Measurements from ENCODE around the gene KCTD11. TPM values are rescaled to one million over a fixed set of nuclear protein-coding genes. Genes with fewer than 3 reads are reported as not detected.

KCTD11 gene
- total and polyA plus RNA-seq, 2 of the 13 experiments (the other 11 are each of a cell fraction or from before 2014, with no cell fraction given) = 1.6 to 2.6 TPM

DNA sequence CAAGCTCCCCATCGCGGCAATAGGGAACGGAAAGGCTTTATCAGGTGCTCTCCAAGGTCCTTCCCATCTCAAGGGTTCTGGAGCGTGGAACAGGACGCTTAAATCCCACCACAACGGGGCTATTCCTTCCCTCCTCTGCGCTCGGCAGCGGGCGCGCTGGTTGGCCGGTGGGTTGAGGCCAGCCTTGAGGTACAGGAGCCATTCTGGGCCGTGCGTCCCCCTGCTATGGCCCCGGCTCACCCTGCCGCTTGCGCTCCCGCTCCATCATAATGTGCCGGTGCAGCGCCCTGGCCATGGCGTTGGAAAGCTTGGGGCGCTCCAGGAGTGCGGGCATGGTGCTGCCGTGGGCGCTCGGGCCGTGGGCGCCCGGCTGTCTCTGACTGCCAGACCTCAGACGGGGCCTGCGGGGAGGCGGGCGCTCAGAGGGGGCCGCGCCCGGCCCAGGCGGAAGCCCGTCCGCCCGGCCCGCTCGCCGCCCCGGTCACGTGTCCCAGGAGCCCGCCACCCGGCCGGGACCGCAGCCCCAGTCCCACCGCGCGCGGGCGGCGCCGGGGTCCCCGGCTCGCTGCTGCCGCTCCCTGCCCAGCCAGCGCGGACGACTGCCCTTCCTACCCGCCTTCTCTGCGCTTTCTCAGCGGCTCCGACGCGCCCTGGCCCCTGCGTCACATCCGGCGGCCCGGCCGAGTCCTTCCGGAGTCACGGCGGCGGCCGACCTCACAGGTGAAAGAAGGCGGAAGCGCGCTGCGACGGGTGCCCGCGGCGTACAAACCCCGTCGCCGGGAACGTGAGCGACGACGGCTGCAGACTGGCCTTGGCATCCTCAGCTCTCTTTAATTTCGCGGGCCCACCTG, 37.0 kb upstream of the KCTD11 start, which contains the start of gene GPS2 (continued):
- TF ChIP-seq ZNF670 (CRISPR knock-in tag; IDR thresholded peaks at IDR 0.05; ENCODE audit: borderline replicate concordance) (peak; percentile 80; the same call in 1 of the 2 replicates), PRMT3 (CRISPR knock-in tag; IDR thresholded peaks at IDR 0.05; ENCODE audit: borderline replicate concordance, low read depth) (no peak), ZNF337 (CRISPR knock-in tag; IDR thresholded peaks at IDR 0.05; ENCODE audit: borderline replicate concordance, low read depth) (no peak), FOXA1 (IDR thresholded peaks at IDR 0.05) (no peak), FOXA1 (CRISPR knock-in tag; IDR thresholded peaks at IDR 0.05) (no peak), SUZ12 (IDR thresholded peaks at IDR 0.05; ENCODE audit: low read depth, low read length) (no peak), ZNF44 (CRISPR knock-in tag; IDR thresholded peaks at IDR 0.05) (no peak; the same call in 1 of the 2 replicates), ZBTB7A (CRISPR knock-in tag; IDR thresholded peaks at IDR 0.05) (no peak), RBFOX2 (IDR thresholded peaks at IDR 0.05; ENCODE audit: low read depth, low read length) (peak; percentile 97), ZSCAN20 (CRISPR knock-in tag; IDR thresholded peaks at IDR 0.05; ENCODE audit: borderline replicate concordance) (no peak), ZNF232 (CRISPR knock-in tag; IDR thresholded peaks at IDR 0.05; ENCODE audit: borderline replicate concordance) (peak; percentile 21; the same call in 1 of the 2 replicates), TRIM24 (CRISPR knock-in tag; IDR thresholded peaks at IDR 0.05) (no peak), ZNF367 (CRISPR knock-in tag; IDR thresholded peaks at IDR 0.05; ENCODE audit: borderline replicate concordance) (0 out of 2 replicates have a peak, but pooled peaks have one; percentile 21), IRX3 (CRISPR knock-in tag; IDR thresholded peaks at IDR 0.05; ENCODE audit: borderline replicate concordance, low read depth) (peak; percentile 85; the same call in 1 of the 2 replicates), ZSCAN31 (CRISPR knock-in tag; IDR thresholded peaks at IDR 0.05; ENCODE audit: low read depth) (no peak)
- TF ChIP-seq, protein P1, sequence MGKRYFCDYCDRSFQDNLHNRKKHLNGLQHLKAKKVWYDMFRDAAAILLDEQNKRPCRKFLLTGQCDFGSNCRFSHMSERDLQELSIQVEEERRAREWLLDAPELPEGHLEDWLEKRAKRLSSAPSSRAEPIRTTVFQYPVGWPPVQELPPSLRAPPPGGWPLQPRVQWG (CRISPR knock-in tag; IDR thresholded peaks at IDR 0.05; ENCODE audit: borderline replicate concordance, low read depth) = no peak
- TF ChIP-seq, protein P2, sequence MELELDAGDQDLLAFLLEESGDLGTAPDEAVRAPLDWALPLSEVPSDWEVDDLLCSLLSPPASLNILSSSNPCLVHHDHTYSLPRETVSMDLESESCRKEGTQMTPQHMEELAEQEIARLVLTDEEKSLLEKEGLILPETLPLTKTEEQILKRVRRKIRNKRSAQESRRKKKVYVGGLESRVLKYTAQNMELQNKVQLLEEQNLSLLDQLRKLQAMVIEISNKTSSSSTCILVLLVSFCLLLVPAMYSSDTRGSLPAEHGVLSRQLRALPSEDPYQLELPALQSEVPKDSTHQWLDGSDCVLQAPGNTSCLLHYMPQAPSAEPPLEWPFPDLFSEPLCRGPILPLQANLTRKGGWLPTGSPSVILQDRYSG (CRISPR knock-in tag; IDR thresholded peaks at IDR 0.05) = no peak
- TF ChIP-seq, protein P3, sequence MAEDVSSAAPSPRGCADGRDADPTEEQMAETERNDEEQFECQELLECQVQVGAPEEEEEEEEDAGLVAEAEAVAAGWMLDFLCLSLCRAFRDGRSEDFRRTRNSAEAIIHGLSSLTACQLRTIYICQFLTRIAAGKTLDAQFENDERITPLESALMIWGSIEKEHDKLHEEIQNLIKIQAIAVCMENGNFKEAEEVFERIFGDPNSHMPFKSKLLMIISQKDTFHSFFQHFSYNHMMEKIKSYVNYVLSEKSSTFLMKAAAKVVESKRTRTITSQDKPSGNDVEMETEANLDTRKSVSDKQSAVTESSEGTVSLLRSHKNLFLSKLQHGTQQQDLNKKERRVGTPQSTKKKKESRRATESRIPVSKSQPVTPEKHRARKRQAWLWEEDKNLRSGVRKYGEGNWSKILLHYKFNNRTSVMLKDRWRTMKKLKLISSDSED (CRISPR knock-in tag; IDR thresholded peaks at IDR 0.05) = 0 out of 2 replicates have a peak, but pooled peaks have one; percentile 43
- TF ChIP-seq, protein P4, sequence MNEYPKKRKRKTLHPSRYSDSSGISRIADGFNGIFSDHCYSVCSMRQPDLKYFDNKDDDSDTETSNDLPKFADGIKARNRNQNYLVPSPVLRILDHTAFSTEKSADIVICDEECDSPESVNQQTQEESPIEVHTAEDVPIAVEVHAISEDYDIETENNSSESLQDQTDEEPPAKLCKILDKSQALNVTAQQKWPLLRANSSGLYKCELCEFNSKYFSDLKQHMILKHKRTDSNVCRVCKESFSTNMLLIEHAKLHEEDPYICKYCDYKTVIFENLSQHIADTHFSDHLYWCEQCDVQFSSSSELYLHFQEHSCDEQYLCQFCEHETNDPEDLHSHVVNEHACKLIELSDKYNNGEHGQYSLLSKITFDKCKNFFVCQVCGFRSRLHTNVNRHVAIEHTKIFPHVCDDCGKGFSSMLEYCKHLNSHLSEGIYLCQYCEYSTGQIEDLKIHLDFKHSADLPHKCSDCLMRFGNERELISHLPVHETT (CRISPR knock-in tag; conservative IDR thresholded peaks at IDR 0.05) = peak; percentile 96
- TF ChIP-seq, protein P5, sequence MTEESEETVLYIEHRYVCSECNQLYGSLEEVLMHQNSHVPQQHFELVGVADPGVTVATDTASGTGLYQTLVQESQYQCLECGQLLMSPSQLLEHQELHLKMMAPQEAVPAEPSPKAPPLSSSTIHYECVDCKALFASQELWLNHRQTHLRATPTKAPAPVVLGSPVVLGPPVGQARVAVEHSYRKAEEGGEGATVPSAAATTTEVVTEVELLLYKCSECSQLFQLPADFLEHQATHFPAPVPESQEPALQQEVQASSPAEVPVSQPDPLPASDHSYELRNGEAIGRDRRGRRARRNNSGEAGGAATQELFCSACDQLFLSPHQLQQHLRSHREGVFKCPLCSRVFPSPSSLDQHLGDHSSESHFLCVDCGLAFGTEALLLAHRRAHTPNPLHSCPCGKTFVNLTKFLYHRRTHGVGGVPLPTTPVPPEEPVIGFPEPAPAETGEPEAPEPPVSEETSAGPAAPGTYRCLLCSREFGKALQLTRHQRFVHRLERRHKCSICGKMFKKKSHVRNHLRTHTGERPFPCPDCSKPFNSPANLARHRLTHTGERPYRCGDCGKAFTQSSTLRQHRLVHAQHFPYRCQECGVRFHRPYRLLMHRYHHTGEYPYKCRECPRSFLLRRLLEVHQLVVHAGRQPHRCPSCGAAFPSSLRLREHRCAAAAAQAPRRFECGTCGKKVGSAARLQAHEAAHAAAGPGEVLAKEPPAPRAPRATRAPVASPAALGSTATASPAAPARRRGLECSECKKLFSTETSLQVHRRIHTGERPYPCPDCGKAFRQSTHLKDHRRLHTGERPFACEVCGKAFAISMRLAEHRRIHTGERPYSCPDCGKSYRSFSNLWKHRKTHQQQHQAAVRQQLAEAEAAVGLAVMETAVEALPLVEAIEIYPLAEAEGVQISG (CRISPR knock-in tag; IDR thresholded peaks at IDR 0.05) = peak; percentile 97
- TF ChIP-seq, protein P6, sequence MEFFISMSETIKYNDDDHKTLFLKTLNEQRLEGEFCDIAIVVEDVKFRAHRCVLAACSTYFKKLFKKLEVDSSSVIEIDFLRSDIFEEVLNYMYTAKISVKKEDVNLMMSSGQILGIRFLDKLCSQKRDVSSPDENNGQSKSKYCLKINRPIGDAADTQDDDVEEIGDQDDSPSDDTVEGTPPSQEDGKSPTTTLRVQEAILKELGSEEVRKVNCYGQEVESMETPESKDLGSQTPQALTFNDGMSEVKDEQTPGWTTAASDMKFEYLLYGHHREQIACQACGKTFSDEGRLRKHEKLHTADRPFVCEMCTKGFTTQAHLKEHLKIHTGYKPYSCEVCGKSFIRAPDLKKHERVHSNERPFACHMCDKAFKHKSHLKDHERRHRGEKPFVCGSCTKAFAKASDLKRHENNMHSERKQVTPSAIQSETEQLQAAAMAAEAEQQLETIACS (CRISPR knock-in tag; IDR thresholded peaks at IDR 0.05) = peak; percentile 66
